GM19023 (cell line): ENCODE data around the gene MYL4.
"Not testable (repeated sequence)": the region's sequence is repeated elsewhere in the genome, so short reads cannot be mapped to it uniquely, and the experiment has no call there.

Source experiments
- ATAC-seq: cut with Tn5 transposase; IDR thresholded peaks from one replicate; pipeline ENCODE4 v1.9.1; 2021; ENCODE audit warnings: mild to moderate bottlenecking, moderate library complexity; ENCODE audit not compliant: unreplicated experiment

The MYL4 gene

GRCh38 chr17:47239967-47240651 is 31.0 kb downstream of the MYL4 start:
- ATAC-seq = no peak

GRCh38 chr17:47240806-47241205 is 31.7 kb downstream of the MYL4 start:
- no peak for ATAC-seq

- no peak for ATAC-seq
These were observed 33.5 kb downstream of the MYL4 start for GRCh38 chr17:47242648-47243047.

DNA sequence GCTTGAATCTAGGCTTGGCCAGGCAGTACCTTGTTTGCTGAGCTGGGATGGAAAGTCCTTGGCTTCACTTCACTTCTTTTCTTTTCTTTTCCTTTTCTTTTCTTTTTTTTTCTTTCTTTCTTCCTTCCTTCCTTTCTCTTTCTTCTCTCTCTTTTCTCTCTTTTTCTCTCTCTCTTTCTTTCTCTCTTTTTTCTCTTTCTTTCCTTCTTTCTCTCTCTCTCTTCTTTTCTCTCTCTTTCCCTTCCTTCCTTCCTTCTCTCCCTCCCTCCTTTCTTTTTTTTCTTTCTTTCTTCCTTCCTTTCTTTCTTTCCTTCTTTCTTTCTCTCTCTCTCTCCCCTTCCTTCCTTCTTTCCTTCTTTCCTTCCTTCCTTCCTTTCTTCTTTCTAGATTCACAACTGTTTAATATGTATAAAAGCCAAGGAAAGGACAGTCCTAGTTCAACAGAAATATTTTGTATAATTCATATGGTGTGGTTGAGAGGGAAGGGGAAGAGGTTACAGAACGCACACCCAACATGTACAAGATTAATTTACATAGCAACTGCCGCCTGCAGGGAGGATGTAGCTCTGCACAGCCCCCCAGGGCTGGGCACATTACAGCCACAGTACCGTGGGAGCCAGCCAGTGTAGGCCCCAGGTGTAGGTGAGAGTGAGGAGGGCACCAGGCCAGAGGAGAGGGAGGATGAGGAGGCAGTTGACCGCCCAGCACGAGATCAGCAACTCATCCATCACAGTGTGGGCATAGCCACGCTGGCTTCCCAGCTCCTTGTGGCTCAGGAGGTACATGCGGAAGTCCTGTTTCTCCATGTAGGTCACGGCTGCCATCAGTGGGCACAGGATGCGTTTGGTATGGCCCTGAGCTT is 34.8 kb downstream of the MYL4 start:
- no peak for ATAC-seq

DNA sequence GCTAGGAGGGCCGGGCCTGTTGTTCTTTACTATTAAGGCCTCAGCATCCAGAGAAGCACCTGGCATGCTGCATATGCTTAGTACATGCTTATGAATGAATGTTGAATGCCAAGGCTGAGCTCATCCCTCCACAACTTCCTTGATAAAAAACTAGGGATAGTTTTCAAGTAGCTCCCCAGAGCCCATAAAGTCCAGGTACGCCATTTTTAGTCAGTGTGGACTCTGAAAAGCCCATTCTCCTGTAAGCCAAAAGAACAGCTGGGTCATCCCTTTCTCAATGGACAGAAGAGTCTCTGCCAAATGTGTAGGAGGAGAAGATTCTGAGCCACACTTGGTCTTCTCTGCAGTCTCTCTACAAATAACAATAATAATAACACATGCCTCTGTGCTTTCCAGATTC is 35.5 kb downstream of the MYL4 start:
- no peak for ATAC-seq

- ATAC-seq = no peak
These were observed 37.0 kb downstream of the MYL4 start for GRCh38 chr17:47246120-47246519.

DNA sequence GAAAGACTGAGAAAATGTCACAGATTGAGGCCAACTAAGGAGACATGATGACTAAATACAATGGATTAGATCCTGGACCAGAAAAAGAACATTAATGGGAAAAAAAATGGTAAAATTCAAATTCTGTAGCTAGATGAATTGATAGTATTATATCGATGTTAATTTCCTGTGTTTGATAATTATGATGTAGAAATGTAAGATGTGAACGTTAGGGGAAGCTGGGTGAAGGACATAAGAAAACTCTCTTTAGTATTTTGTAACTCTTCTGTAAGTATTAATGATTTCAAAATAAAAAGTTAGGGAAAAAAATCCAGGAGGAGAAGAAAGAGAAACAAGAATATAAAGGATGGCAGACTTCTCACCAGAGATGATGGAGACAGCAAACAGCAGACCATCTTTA is 41.7 kb downstream of the MYL4 start:
- ATAC-seq = no peak

- no peak for ATAC-seq
These were observed 42.3 kb downstream of the MYL4 start for GRCh38 chr17:47251421-47251940.

DNA sequence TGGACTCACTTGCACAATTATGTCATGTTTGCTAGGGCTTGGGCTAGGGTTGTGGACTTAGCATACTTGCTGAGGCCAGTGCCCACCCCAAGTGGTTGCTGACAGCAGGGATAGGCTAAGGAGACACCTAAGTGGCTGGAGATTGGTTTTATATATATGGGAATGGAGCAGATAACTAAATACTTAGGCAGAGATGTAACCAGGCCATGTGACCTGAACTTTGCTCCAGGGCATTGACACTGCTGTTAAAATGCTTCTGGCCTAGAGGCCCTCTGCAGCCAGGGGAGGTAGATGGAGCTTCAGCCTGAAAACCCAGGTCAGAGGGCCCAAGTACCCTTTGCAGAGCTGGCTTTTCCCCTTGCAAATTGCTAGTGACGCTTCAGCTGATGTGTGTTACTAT is 43.1 kb downstream of the MYL4 start:
- ATAC-seq = no peak

GRCh38 chr17:47252766-47253512 is 43.8 kb downstream of the MYL4 start:
- ATAC-seq = no peak

DNA sequence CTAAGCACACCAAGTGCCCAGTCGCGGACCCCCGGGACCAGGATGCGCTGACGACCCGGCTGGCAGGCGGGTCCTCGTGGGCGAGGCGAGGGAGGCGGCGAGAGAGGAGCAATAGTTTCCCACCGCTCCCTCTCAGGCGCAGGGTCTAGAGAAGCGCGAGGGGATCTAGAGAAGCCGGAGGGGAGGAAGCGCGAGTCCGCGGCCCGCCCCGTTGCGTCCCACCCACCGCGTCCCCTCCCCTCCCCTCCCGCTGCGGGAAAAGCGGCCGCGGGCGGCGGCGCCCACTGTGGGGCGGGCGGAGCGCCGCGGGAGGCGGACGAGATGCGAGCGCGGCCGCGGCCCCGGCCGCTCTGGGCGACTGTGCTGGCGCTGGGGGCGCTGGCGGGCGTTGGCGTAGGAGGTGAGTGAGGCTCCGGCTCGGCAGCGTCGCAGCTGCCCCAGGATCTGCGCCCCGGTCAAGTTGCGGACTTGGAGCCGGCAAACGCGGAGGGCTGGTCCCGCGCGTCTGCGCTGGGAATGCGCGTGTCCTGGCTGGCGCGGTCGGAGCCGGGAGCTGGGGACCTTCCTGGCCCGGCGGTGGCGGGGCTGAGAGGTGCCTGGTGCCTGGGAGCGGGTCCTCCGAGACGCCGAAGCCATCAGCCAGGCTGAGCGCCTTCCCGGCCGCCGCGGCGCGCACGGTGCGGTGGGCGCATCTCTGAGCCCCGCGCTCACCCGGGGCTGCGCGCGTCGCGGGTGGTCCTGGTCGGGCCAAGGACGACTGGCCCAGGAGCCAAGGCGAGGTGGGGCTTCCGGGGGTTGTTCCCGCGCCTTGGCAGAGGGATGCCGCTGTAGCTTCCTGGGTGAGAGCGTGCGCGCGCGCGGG is 44.6 kb downstream of the MYL4 start, which contains the start of gene ITGB3:
ITGB3 (plus strand) TSS at position 287 of the 862 bp plus-strand sequence; CDS start at position 322, 35 bp downstream.
- ATAC-seq = peak; percentile 89

DNA sequence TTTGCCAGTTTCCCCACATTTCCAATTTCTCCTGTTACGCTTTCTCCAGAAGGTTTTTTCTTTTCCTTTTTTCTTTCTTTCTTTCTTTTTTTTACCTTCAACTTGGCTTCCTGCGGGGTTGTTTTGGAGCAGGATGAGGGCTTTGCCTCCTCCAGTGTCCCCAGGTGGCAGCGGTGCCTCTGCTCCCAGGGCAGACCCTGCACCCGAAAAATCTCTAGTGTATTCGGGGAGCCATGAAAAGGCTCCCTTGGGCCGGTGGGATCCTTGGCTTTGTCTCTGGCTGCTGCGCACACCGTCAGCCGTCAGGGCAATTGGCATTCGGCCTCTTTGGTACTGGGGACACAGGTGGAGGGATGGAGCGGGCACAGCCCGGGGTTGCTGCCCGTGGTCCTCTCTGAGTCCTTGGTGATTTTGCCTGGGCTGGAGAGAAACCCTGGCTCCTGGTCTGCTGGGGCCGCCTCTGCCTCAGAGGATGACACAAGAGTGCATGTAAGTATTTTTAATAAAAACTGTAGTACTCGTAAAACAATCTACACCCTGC is 45.3 kb downstream of the MYL4 start:
- no peak for ATAC-seq

GRCh38 chr17:47257651-47258339 is 48.6 kb downstream of the MYL4 start:
- no peak for ATAC-seq

- no peak for ATAC-seq
These were observed 53.4 kb downstream of the MYL4 start for GRCh38 chr17:47262586-47262985.

GRCh38 chr17:47264166-47264565 is 55.0 kb downstream of the MYL4 start:
- ATAC-seq = no peak

DNA sequence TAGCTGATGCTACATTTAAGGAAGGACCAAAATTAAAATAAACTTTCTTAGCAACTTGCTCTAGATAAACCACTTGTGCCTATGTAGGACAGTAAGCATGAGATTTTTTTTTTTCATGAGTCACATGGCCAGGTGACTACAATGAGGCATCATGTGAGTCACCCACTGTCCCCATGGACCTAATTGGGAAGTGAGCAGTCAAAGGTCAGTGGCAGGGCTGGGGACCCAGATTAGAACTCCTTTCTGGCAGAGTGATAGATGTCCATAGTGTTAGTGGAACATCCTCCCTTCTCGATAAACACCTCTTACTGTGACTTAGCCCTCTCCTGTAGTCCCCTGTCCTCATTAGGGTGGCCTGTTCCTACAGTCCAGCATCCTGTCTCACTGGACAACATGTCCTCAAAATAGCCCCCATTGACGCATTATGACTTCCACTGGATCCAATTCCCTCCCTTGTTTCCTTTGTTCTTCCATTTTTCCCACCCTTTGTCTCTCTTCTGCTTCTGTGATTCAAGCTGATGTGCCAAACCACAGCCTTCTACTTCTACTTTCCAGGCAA is 56.9 kb downstream of the MYL4 start:
- no peak for ATAC-seq

GRCh38 chr17:47266782-47267181 is 57.6 kb downstream of the MYL4 start:
- no peak for ATAC-seq

DNA sequence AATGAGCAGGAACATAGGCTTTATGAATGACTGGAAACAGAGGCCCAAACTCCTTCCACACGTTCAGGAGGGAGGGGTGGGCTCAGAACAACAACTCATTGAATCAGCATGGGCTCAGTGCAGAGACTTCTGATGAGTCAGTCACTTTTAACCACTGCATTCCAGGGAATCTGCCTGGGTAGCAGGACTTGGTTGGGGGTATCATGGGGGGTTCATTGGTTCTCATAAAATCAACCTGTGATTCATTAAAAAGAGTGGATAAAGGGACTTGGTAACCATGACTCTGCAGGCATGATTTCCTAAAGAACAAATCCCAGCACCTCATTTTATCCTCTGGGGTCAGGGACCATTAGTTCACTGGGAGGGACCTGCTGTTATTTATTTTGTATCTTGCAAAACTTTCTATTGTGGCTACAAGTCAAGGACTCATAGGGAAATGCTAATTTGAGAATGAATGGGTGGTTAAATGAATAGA is 58.2 kb downstream of the MYL4 start:
- ATAC-seq = no peak

GRCh38 chr17:47268964-47269363 is 59.8 kb downstream of the MYL4 start:
- not testable (repeated sequence) for ATAC-seq
